Endothelial cell (in vitro differentiated cells): ENCODE data around the gene CRADD. TPM values are rescaled to one million over a fixed set of nuclear protein-coding genes. Genes with fewer than 3 reads are reported as not detected.

Experiments
- DNase-seq: peaks from one replicate; pipeline ENCODE4 v3.0.0; 2021; ENCODE audit warnings: low spot score
- H3K27ac Mint-ChIP-seq: one replicate; pipeline ENCODE4 v1.8.0; 2021; ENCODE audit warnings: mixed read lengths, inconsistent platforms; ENCODE audit not compliant: unreplicated experiment
- H3K27me3 Mint-ChIP-seq: one replicate; pipeline ENCODE4 v1.8.0; 2021; ENCODE audit warnings: mild to moderate bottlenecking, moderate library complexity, mixed read lengths, inconsistent platforms; ENCODE audit not compliant: unreplicated experiment
- H3K36me3 Mint-ChIP-seq: one replicate; pipeline ENCODE4 v1.8.0; 2021; ENCODE audit warnings: mild to moderate bottlenecking, low read depth, mixed read lengths, inconsistent platforms; ENCODE audit not compliant: unreplicated experiment
- H3K4me1 Mint-ChIP-seq: one replicate; pipeline ENCODE4 v1.8.0; 2021; ENCODE audit warnings: mild to moderate bottlenecking, mixed read lengths, inconsistent platforms; ENCODE audit not compliant: unreplicated experiment
- H3K4me3 Mint-ChIP-seq: one replicate; pipeline ENCODE4 v1.8.0; 2021; ENCODE audit warnings: mild to moderate bottlenecking, mixed read lengths, inconsistent platforms; ENCODE audit not compliant: unreplicated experiment
- H3K9me3 Mint-ChIP-seq: one replicate; pipeline ENCODE4 v1.8.0; 2021; ENCODE audit warnings: mixed read lengths, inconsistent platforms; ENCODE audit not compliant: unreplicated experiment
- total RNA-seq: library from RNA; stranded (reverse); fragmentation: NEBNext Ultra II Directional; extraction: Animal tissue kit (Norgen Biotek cat#: 25700); gene quantifications from one replicate; pipeline ENCODE4 v1.2.1, GENCODE V29; 2021; ENCODE audit not compliant: unreplicated experiment
- TF ChIP-seq, protein P1 (sequence below): fragments of 200-600 bp; sonication (generic); IDR thresholded peaks from one replicate; pipeline ENCODE4 v1.5.0; 2021; ENCODE audit warnings: antibody characterized with exemption; ENCODE audit not compliant: unreplicated experiment

The CRADD gene
- total RNA-seq, 1 donor from 2014 or later: 6.5 TPM

DNA sequence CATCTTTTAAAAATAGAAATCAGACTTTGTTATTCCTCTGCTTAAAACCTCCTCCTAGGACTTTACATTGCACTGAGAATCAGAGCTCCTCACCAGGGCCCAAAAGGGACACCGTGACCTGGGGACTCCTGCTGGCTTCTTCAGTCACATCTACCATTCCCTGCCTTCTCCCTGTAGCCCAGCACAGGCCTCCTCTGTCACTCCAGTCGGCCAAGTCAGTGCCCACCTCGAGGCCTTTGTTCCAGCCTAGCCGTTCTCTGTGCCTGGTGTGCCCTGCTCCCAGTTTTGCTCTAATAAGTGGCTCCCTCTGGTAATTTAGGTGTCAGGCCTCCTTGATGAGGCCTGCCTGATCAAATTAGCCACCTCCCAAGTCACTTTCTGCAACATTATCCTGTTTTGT is 27.4 kb downstream of the CRADD start:
- TF ChIP-seq, protein P1, sequence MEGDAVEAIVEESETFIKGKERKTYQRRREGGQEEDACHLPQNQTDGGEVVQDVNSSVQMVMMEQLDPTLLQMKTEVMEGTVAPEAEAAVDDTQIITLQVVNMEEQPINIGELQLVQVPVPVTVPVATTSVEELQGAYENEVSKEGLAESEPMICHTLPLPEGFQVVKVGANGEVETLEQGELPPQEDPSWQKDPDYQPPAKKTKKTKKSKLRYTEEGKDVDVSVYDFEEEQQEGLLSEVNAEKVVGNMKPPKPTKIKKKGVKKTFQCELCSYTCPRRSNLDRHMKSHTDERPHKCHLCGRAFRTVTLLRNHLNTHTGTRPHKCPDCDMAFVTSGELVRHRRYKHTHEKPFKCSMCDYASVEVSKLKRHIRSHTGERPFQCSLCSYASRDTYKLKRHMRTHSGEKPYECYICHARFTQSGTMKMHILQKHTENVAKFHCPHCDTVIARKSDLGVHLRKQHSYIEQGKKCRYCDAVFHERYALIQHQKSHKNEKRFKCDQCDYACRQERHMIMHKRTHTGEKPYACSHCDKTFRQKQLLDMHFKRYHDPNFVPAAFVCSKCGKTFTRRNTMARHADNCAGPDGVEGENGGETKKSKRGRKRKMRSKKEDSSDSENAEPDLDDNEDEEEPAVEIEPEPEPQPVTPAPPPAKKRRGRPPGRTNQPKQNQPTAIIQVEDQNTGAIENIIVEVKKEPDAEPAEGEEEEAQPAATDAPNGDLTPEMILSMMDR: no peak
- peaks cover 2% of the 10 kb centered on the region for H3K27me3 Mint-ChIP-seq
- H3K36me3 Mint-ChIP-seq: no peaks in the 10 kb centered on the region
- no peaks in the 10 kb centered on the region for H3K4me1 Mint-ChIP-seq
- no peaks in the 10 kb centered on the region for H3K9me3 Mint-ChIP-seq
- H3K27ac Mint-ChIP-seq: no peak overlapping the region
- H3K4me3 Mint-ChIP-seq: no peak overlapping the region
- no peak for DNase-seq

GRCh38 chr12:93705237-93705636 is 28.1 kb downstream of the CRADD start:
- no peaks in the 10 kb centered on the region for H3K4me1 Mint-ChIP-seq
- TF ChIP-seq, protein P1: no peak
- DNase-seq: no peak
- H3K36me3 Mint-ChIP-seq: no peaks in the 10 kb centered on the region
- no peak overlapping the region for H3K4me3 Mint-ChIP-seq
- H3K27me3 Mint-ChIP-seq: peaks cover 2% of the 10 kb centered on the region
- no peak overlapping the region for H3K27ac Mint-ChIP-seq
- no peaks in the 10 kb centered on the region for H3K9me3 Mint-ChIP-seq

DNA sequence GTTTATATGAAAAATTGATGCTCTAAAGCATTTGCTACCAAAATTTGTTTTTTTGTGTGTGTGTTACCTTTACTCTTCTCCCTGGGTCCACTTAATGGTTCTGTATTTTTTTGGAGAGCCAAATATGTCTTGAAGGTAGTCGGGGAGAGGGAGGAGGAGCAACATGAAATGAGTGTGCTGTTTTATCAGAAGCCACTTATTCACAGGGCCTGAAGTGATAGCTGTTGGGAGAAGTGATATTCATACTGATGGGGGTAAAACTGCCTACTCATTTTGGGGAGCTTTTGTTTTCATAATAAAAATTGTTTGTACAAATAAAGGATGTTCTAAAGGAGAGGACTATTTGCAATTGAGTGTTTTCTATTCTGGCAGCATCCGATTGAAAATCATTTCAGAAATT is 29.2 kb downstream of the CRADD start:
- H3K4me1 Mint-ChIP-seq: no peaks in the 10 kb centered on the region
- H3K9me3 Mint-ChIP-seq: no peaks in the 10 kb centered on the region
- no peak for DNase-seq
- peaks cover 2% of the 10 kb centered on the region for H3K27me3 Mint-ChIP-seq
- TF ChIP-seq, protein P1: no peak
- H3K27ac Mint-ChIP-seq: no peak overlapping the region
- no peaks in the 10 kb centered on the region for H3K36me3 Mint-ChIP-seq
- H3K4me3 Mint-ChIP-seq: no peak overlapping the region

- TF ChIP-seq, protein P1: no peak
- Mint-ChIP-seq H3K36me3 (no peaks in the 10 kb centered on the region), H3K27ac (no peak overlapping the region), H3K9me3 (no peaks in the 10 kb centered on the region), H3K4me1 (no peaks in the 10 kb centered on the region), H3K27me3 (peaks cover 2% of the 10 kb centered on the region), H3K4me3 (no peak overlapping the region)
- DNase-seq: no peak
These were observed 29.6 kb downstream of the CRADD start for GRCh38 chr12:93706824-93707223.

- Mint-ChIP-seq H3K9me3 (no peaks in the 10 kb centered on the region), H3K27me3 (peaks cover 2% of the 10 kb centered on the region), H3K4me3 (no peak overlapping the region), H3K27ac (no peak overlapping the region), H3K36me3 (no peaks in the 10 kb centered on the region), H3K4me1 (no peaks in the 10 kb centered on the region)
- DNase-seq: no peak
- TF ChIP-seq, protein P1: no peak
These were observed 30.7 kb downstream of the CRADD start for GRCh38 chr12:93707836-93708235.
